ENCODE data around the gene SP110. TPM values are rescaled to one million over a fixed set of nuclear protein-coding genes. Genes with fewer than 3 reads are reported as not detected.

SP110 gene
- total and polyA plus RNA-seq, 2 donors (not counting 3 experiments of a cell fraction or from before 2014, with no cell fraction given): 10.2 to 10.7 TPM

- ChIA-PET POLR2A (no interaction called here), CTCF (no interaction called here)
- dilution Hi-C loops (cut with MboI; ENCODE audit: extremely low pct_ligation_motif_present, low sequenced_read_pairs): no loop called here
- DNase-seq (ENCODE audit: low read depth, low spot score): no peak
- Histone ChIP-seq H3K27ac (ENCODE audit: insufficient read depth, low read depth, low read length) (no peak overlapping the region), H3K4me3 (replicated peaks in 1 of 3; ENCODE audit: insufficient read depth in 1 of 3, low read depth in 1 of 3, low read length in 3 of 3) (no peak overlapping the region), H3K79me2 (ENCODE audit: control insufficient read depth, insufficient read depth, low read length) (no peaks in the 10 kb centered on the region), H4K20me1 (replicated peaks; ENCODE audit: control insufficient read depth, extremely low read depth, insufficient read depth, low read length) (no peaks in the 10 kb centered on the region), H3K4me1 (ENCODE audit: control insufficient read depth, extremely low read depth, insufficient read depth, low read length) (peaks cover 7% of the 10 kb centered on the region), H2AFZ (ENCODE audit: low read depth, low read length) (no peak overlapping the region), H3K9me1 (replicated peaks; ENCODE audit: control insufficient read depth, extremely low read depth, insufficient read depth, low read length) (no peaks in the 10 kb centered on the region), H3K9ac (replicated peaks; ENCODE audit: extremely low read depth, insufficient read depth, low read length) (no peak overlapping the region), H3K36me3 (ENCODE audit: control insufficient read depth in 2 of 2, extremely low read depth in 1 of 2, insufficient read depth in 2 of 2, low read length in 2 of 2) (no peaks in the 10 kb centered on the region), H3K9me3 (replicated peaks; ENCODE audit: control insufficient read depth, insufficient read depth, low read length) (no peaks in the 10 kb centered on the region), H3K27me3 (ENCODE audit: control insufficient read depth in 2 of 2, insufficient read depth in 2 of 2, low read length in 2 of 2) (no peaks in the 10 kb centered on the region), H3K4me2 (ENCODE audit: insufficient read depth, low read length) (no peak overlapping the region)
- BruUV-seq (replicated peaks): no TSS peak
- FAIRE-seq: no peak
- intact Hi-C loops (cut with micrococcal nuclease): no loop called here
- TF ChIP-seq JUN (IDR thresholded peaks at IDR 0.05; ENCODE audit: borderline replicate concordance, insufficient read depth, insufficient read length, low read depth) (no peak), MAX (IDR thresholded peaks at IDR 0.05; ENCODE audit: insufficient read depth, insufficient read length) (no peak), GATA2 (IDR thresholded peaks at IDR 0.05; ENCODE audit: insufficient read depth, insufficient read length, low read depth, low read length) (no peak), EZH2 (IDR thresholded peaks at IDR 0.05; ENCODE audit: borderline replicate concordance, low read depth, low read length, severe bottlenecking) (no peak), CTCF (IDR thresholded peaks at IDR 0.05; ENCODE audit: extremely low read depth in 1 of 2, insufficient read depth in 1 of 2, low read depth in 1 of 2, low read length in 2 of 2) (no peak), MYC (IDR thresholded peaks at IDR 0.05; ENCODE audit: low read depth, low read length) (no peak), POLR2A (IDR thresholded peaks at IDR 0.05; ENCODE audit: low read depth, low read length) (no peak), POLR2AphosphoS5 (IDR thresholded peaks at IDR 0.05; ENCODE audit: insufficient read depth, low read depth, low read length) (no peak), FOS (IDR thresholded peaks at IDR 0.05; ENCODE audit: borderline replicate concordance, insufficient read depth, low read length) (no peak)
Measured at GRCh38 chr2:230234122-230234722, 14.4 kb upstream of the SP110 start.
